OCI-LY1 (cell line): ENCODE results near the gene IFI27L1.
A peak's percentile ranks its signal among the peaks of the same experiment; 100 is the strongest.

Source experiments
- H2AFZ ChIP-seq: fragments of 200-600 bp; sonication (generic), shearing (Covaris generic); 2 replicates; pipeline ENCODE4 v1.6.0; 2014; ENCODE audit warnings: antibody characterized with exemption, mild to moderate bottlenecking, low read length
- H3F3A ChIP-seq: fragments of 200-600 bp; sonication (generic), shearing (Covaris generic); 2 replicates; pipeline ENCODE4 v1.6.0; 2014; ENCODE audit warnings: mild to moderate bottlenecking, antibody characterized with exemption, low read length, moderate library complexity; ENCODE audit not compliant: insufficient read depth
- H3K27ac ChIP-seq: fragments of 200-600 bp; sonication (generic); 2 replicates; pipeline ENCODE4 v1.5.1; 2014; ENCODE audit warnings: low read length, mixed run types, mild to moderate bottlenecking, low read depth; ENCODE audit not compliant: poor library complexity, severe bottlenecking
- H3K27me3 ChIP-seq: fragments of 200-600 bp; sonication (generic); 2 replicates; pipeline ENCODE4 v1.6.0; 2014; ENCODE audit warnings: antibody characterized with exemption, mild to moderate bottlenecking, low read length, moderate library complexity; ENCODE audit not compliant: insufficient read depth
- H3K36me3 ChIP-seq: fragments of 200-600 bp; sonication (generic); 2 replicates; pipeline ENCODE4 v1.6.1; 2014; ENCODE audit warnings: mild to moderate bottlenecking, antibody characterized with exemption, low read length, moderate library complexity, mixed read lengths; ENCODE audit not compliant: insufficient read depth
- H3K4me1 ChIP-seq: fragments of 200-600 bp; sonication (generic); 2 replicates; pipeline ENCODE4 v1.5.1; 2014; ENCODE audit warnings: mild to moderate bottlenecking, low read length, moderate library complexity; ENCODE audit not compliant: insufficient read depth, severe bottlenecking
- H3K4me2 ChIP-seq: fragments of 200-600 bp; sonication (generic), shearing (Covaris generic); 2 replicates; pipeline ENCODE4 v1.6.1; 2014; ENCODE audit warnings: low read length
- H3K4me3 ChIP-seq: fragments of 200-600 bp; sonication (generic); 2 replicates; pipeline ENCODE4 v1.5.1; 2014; ENCODE audit warnings: low read length, low read depth, mild to moderate bottlenecking, mixed read lengths; ENCODE audit not compliant: poor library complexity, severe bottlenecking
- H3K79me2 ChIP-seq: fragments of 200-600 bp; shearing (Covaris generic); 2 replicates; pipeline ENCODE4 v1.6.1; 2016; ENCODE audit warnings: mixed run types, low read length, mixed read lengths; ENCODE audit not compliant: insufficient read depth
- H3K9ac ChIP-seq: fragments of 200-600 bp; sonication (generic), shearing (Covaris generic); 2 replicates; pipeline ENCODE4 v1.6.1; 2014; ENCODE audit warnings: mild to moderate bottlenecking, low read length, mixed read lengths
- H3K9me2 ChIP-seq: fragments of 200-600 bp; sonication (generic), shearing (Covaris generic); 2 replicates; pipeline ENCODE4 v1.6.1; 2014; ENCODE audit warnings: low read depth, mild to moderate bottlenecking, low read length, mixed read lengths
- H3K9me3 ChIP-seq: fragments of 200-600 bp; shearing (Covaris generic); 2 replicates; pipeline ENCODE4 v1.6.1; 2014; ENCODE audit warnings: low read length, mixed read lengths
- H4K20me1 ChIP-seq: fragments of 200-600 bp; sonication (generic), shearing (Covaris generic); 2 replicates; pipeline ENCODE4 v1.6.0; 2016; ENCODE audit warnings: mild to moderate bottlenecking, low read length; ENCODE audit not compliant: insufficient read depth
- EZH2 ChIP-seq: fragments of 200-600 bp; sonication (generic), shearing (Covaris generic); IDR thresholded peaks from 2 replicates; pipeline ENCODE4 v1.8.0; 2017; ENCODE audit warnings: borderline replicate concordance, mixed run types, mild to moderate bottlenecking, antibody characterized with exemption, low read length, moderate library complexity, mixed read lengths
- TF ChIP-seq, protein P1 (sequence below): fragments of 200-600 bp; sonication (generic), shearing (Covaris generic); IDR thresholded peaks from 2 replicates; pipeline ENCODE4 v1.5.1; 2017; ENCODE audit warnings: mild to moderate bottlenecking, antibody characterized with exemption, low read length, moderate library complexity, mixed read lengths

IFI27L1 gene

GRCh38 chr14:94080621-94081385 is at the start of gene IFI27L1, which contains the start of gene DDX24:
Gene IFI27L1, plus strand, starts transcription at chr14:94081310. Its CDS starts 15,628 bp downstream, at chr14:94096938.
Gene DDX24, minus strand, starts transcription at chr14:94081202. Its CDS starts 1,460 bp downstream, at chr14:94079742.
- Histone ChIP-seq H3K27me3 (no peaks in the 10 kb centered on the region), H3K9me3 (0 out of 2 replicates have a peak, but pooled peaks cover 7% of the 10 kb centered on the region), H3K79me2 (peaks cover 51% of the 10 kb centered on the region), H3K4me2 (peak within 1 kb of the TSS; percentile 95), H3K9ac (peak within 1 kb of the TSS; percentile 97), H3K36me3 (peaks cover 45% of the 10 kb centered on the region), H2AFZ (peak within 1 kb of the TSS; percentile 92), H3F3A (no peaks in the 10 kb centered on the region), H3K4me1 (peaks cover 44% of the 10 kb centered on the region), H4K20me1 (no peaks in the 10 kb centered on the region), H3K4me3 (peak within 1 kb of the TSS; percentile 98), H3K9me2 (no peaks in the 10 kb centered on the region), H3K27ac (peak within 1 kb of the TSS; percentile 51)
- no peak for TF ChIP-seq EZH2
- TF ChIP-seq, protein P1, sequence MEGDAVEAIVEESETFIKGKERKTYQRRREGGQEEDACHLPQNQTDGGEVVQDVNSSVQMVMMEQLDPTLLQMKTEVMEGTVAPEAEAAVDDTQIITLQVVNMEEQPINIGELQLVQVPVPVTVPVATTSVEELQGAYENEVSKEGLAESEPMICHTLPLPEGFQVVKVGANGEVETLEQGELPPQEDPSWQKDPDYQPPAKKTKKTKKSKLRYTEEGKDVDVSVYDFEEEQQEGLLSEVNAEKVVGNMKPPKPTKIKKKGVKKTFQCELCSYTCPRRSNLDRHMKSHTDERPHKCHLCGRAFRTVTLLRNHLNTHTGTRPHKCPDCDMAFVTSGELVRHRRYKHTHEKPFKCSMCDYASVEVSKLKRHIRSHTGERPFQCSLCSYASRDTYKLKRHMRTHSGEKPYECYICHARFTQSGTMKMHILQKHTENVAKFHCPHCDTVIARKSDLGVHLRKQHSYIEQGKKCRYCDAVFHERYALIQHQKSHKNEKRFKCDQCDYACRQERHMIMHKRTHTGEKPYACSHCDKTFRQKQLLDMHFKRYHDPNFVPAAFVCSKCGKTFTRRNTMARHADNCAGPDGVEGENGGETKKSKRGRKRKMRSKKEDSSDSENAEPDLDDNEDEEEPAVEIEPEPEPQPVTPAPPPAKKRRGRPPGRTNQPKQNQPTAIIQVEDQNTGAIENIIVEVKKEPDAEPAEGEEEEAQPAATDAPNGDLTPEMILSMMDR, result no peak

GRCh38 chr14:94031883-94032279 is 49.2 kb upstream of the IFI27L1 start:
- H3F3A ChIP-seq, result no peaks in the 10 kb centered on the region
- TF ChIP-seq EZH2, result no peak
- TF ChIP-seq, protein P1, result no peak
- H3K9me2 ChIP-seq, result no peaks in the 10 kb centered on the region
- no peaks in the 10 kb centered on the region for H4K20me1 ChIP-seq
- H3K27ac ChIP-seq, result no peak overlapping the region
- H3K9ac ChIP-seq, result no peak overlapping the region
- H3K9me3 ChIP-seq, result no peaks in the 10 kb centered on the region
- no peaks in the 10 kb centered on the region for H3K27me3 ChIP-seq
- no peak overlapping the region for H3K4me3 ChIP-seq
- H3K36me3 ChIP-seq, result no peaks in the 10 kb centered on the region
- no peaks in the 10 kb centered on the region for H3K79me2 ChIP-seq
- no peak overlapping the region for H2AFZ ChIP-seq
- peaks cover 3% of the 10 kb centered on the region for H3K4me1 ChIP-seq
- H3K4me2 ChIP-seq, result no peak overlapping the region

DNA sequence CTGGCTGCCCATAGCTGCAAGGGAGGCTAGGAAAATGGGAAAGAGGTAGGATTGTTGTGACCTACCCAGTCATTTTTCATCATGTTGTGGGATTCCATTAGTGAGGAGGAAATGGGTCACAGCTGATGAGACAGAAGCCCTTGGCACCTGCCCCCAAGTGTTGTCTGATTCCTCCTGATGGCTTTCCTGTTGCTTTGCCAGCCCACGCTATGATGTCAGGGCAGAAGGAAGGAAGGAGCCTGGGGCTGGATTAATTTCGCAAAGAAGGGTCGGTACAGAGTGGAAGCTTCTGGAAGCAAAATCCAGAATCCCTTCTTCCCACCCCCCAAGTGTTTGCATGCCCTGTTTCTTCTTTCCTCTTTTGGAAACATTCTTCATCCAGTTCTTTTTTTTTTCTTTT is 46.2 kb upstream of the IFI27L1 start:
- no peaks in the 10 kb centered on the region for H3K79me2 ChIP-seq
- no peaks in the 10 kb centered on the region for H3F3A ChIP-seq
- TF ChIP-seq EZH2, result no peak
- TF ChIP-seq, protein P1, result no peak
- no peak overlapping the region for H3K4me2 ChIP-seq
- no peaks in the 10 kb centered on the region for H3K4me1 ChIP-seq
- no peak overlapping the region for H3K27ac ChIP-seq
- H3K9me3 ChIP-seq, result no peaks in the 10 kb centered on the region
- H3K9ac ChIP-seq, result no peak overlapping the region
- no peaks in the 10 kb centered on the region for H3K27me3 ChIP-seq
- no peak overlapping the region for H3K4me3 ChIP-seq
- no peak overlapping the region for H2AFZ ChIP-seq
- no peaks in the 10 kb centered on the region for H3K36me3 ChIP-seq
- H4K20me1 ChIP-seq, result no peaks in the 10 kb centered on the region
- no peaks in the 10 kb centered on the region for H3K9me2 ChIP-seq
